WTC11 (cell line): ENCODE results near the gene CBLIF.

Experiments used
- FOXK1 ChIP-seq: sonication (generic); formaldehyde crosslinking; IDR thresholded peaks from 2 replicates; pipeline ENCODE4 v1.8.0; 2022; ENCODE audit warnings: mild to moderate bottlenecking, moderate library complexity, missing genetic modification reagents
- JUN ChIP-seq: sonication (generic); formaldehyde crosslinking; IDR thresholded peaks from 2 replicates; pipeline ENCODE4 v1.8.0; 2023; ENCODE audit warnings: mild to moderate bottlenecking, missing genetic modification reagents
- NR3C1 ChIP-seq: sonication (generic); formaldehyde crosslinking; conservative IDR thresholded peaks from 2 replicates; pipeline ENCODE4 v1.8.1; 2023; ENCODE audit warnings: low read depth, mild to moderate bottlenecking, missing genetic modification reagents
- TEAD4 ChIP-seq: sonication (generic); formaldehyde crosslinking; IDR thresholded peaks from 2 replicates; pipeline ENCODE4 v1.8.0; 2022; ENCODE audit warnings: mild to moderate bottlenecking, missing genetic modification reagents
- ZNF121 ChIP-seq: sonication (generic); formaldehyde crosslinking; IDR thresholded peaks from 2 replicates; pipeline ENCODE4 v1.8.0; 2023; ENCODE audit warnings: missing genetic modification reagents
- ZNF263 ChIP-seq: sonication (generic); formaldehyde crosslinking; IDR thresholded peaks from 2 replicates; pipeline ENCODE4 v1.8.1; 2022; ENCODE audit warnings: low read depth, mild to moderate bottlenecking, moderate library complexity, missing genetic modification reagents
- TF ChIP-seq, protein P1 (sequence below): fragments of 200-600 bp; IDR thresholded peaks from 2 replicates; pipeline ENCODE4 v1.8.0; 2022; ENCODE audit warnings: antibody characterized with exemption
- TF ChIP-seq, protein P2 (sequence below): sonication (generic); formaldehyde crosslinking; IDR thresholded peaks from 2 replicates; pipeline ENCODE4 v1.8.0; 2023; ENCODE audit warnings: missing genetic modification reagents, mild to moderate bottlenecking, borderline replicate concordance
- TF ChIP-seq, protein P3 (sequence below): sonication (generic); formaldehyde crosslinking; IDR thresholded peaks from 2 replicates; pipeline ENCODE4 v1.8.0; 2022; ENCODE audit warnings: mild to moderate bottlenecking, missing genetic modification reagents

DNA sequence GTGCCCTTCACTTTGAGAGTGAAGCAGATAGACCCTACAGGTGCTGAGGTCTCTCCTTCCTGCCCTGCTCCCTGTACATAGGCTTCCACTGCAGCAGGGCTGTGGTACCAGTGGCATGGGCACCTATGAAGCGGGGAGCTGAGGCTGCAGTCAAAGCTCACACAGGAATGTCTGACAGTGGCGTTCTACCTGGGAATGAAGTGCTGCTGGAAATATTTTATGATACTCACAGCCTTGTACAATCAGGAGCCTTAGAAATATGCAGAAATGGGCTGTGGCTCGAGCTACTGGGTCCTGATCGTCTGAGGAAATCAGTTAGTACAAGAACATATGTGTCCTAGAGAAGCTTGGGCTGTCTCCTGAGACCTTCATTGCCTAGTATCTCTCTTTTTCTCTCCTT lies 59.5 kb downstream of the CBLIF start:
- TF ChIP-seq FOXK1, result no peak
- TF ChIP-seq, protein P1, sequence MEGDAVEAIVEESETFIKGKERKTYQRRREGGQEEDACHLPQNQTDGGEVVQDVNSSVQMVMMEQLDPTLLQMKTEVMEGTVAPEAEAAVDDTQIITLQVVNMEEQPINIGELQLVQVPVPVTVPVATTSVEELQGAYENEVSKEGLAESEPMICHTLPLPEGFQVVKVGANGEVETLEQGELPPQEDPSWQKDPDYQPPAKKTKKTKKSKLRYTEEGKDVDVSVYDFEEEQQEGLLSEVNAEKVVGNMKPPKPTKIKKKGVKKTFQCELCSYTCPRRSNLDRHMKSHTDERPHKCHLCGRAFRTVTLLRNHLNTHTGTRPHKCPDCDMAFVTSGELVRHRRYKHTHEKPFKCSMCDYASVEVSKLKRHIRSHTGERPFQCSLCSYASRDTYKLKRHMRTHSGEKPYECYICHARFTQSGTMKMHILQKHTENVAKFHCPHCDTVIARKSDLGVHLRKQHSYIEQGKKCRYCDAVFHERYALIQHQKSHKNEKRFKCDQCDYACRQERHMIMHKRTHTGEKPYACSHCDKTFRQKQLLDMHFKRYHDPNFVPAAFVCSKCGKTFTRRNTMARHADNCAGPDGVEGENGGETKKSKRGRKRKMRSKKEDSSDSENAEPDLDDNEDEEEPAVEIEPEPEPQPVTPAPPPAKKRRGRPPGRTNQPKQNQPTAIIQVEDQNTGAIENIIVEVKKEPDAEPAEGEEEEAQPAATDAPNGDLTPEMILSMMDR, result no peak
- TF ChIP-seq, protein P2, sequence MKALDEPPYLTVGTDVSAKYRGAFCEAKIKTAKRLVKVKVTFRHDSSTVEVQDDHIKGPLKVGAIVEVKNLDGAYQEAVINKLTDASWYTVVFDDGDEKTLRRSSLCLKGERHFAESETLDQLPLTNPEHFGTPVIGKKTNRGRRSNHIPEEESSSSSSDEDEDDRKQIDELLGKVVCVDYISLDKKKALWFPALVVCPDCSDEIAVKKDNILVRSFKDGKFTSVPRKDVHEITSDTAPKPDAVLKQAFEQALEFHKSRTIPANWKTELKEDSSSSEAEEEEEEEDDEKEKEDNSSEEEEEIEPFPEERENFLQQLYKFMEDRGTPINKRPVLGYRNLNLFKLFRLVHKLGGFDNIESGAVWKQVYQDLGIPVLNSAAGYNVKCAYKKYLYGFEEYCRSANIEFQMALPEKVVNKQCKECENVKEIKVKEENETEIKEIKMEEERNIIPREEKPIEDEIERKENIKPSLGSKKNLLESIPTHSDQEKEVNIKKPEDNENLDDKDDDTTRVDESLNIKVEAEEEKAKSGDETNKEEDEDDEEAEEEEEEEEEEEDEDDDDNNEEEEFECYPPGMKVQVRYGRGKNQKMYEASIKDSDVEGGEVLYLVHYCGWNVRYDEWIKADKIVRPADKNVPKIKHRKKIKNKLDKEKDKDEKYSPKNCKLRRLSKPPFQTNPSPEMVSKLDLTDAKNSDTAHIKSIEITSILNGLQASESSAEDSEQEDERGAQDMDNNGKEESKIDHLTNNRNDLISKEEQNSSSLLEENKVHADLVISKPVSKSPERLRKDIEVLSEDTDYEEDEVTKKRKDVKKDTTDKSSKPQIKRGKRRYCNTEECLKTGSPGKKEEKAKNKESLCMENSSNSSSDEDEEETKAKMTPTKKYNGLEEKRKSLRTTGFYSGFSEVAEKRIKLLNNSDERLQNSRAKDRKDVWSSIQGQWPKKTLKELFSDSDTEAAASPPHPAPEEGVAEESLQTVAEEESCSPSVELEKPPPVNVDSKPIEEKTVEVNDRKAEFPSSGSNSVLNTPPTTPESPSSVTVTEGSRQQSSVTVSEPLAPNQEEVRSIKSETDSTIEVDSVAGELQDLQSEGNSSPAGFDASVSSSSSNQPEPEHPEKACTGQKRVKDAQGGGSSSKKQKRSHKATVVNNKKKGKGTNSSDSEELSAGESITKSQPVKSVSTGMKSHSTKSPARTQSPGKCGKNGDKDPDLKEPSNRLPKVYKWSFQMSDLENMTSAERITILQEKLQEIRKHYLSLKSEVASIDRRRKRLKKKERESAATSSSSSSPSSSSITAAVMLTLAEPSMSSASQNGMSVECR (CRISPR knock-in tag), result no peak
- TF ChIP-seq TEAD4, result no peak
- TF ChIP-seq, protein P3, sequence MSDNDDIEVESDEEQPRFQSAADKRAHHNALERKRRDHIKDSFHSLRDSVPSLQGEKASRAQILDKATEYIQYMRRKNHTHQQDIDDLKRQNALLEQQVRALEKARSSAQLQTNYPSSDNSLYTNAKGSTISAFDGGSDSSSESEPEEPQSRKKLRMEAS (CRISPR knock-in tag), result no peak
- no peak for TF ChIP-seq JUN (CRISPR knock-in tag)
- TF ChIP-seq NR3C1 (CRISPR knock-in tag), result no peak
- no peak for TF ChIP-seq ZNF263 (CRISPR knock-in tag)
- no peak for TF ChIP-seq ZNF121 (CRISPR knock-in tag)
